ENCODE data around the gene OR13C5. TPM values are rescaled to one million over a fixed set of nuclear protein-coding genes. Genes with fewer than 3 reads are reported as not detected.

OR13C5 gene
- polyA plus RNA-seq, 5 donors = 0.19 TPM; not detected in 4

GRCh38 chr9:104555521-104555920 is 43.7 kb downstream of the OR13C5 start:
- no peak for DNase-seq

DNA sequence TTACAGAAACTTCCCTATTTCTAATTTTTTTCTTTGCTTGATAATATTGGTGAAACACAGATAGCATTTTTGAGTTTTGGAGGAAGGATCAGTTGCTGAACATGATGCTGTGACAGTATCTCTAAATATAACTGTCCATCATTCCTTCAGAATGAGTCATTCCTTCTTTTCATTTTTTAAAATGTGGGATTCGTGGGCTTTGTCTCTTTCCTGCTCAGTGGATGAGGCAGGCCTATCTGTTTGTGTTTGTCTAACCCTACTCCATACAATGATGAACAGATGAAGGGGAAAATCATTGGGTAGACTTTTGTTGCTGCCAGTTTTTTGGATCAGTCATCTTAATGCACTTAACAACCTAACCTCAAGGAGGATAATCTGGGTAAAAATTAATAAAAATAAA is 46.0 kb downstream of the OR13C5 start:
- no peak for DNase-seq

Other genes with a start within 250 kb of the OR13C5 start
- not detected for gene OR13F1, start 95.2 kb downstream of the OR13C5 start, polyA plus RNA-seq (ENCODE audit: insufficient read depth in 1 of 5, insufficient read length in 5 of 5, low replicate concordance in 1 of 5)
- gene OR13C4, start 72.2 kb downstream of the OR13C5 start, polyA plus RNA-seq (ENCODE audit: insufficient read depth in 1 of 5, insufficient read length in 5 of 5, low replicate concordance in 1 of 5) = not detected
- gene OR13C3, start 62.6 kb downstream of the OR13C5 start, polyA plus RNA-seq (ENCODE audit: insufficient read depth in 1 of 5, insufficient read length in 5 of 5, low replicate concordance in 1 of 5) = not detected
- not detected for gene OR13C8, start 30.2 kb downstream of the OR13C5 start, polyA plus RNA-seq (ENCODE audit: insufficient read depth in 1 of 5, insufficient read length in 5 of 5, low replicate concordance in 1 of 5)
- under 1 TPM in 1 of 5 donors, not detected in 4; 0.27 TPM for gene OR13C2, start 6.2 kb upstream of the OR13C5 start, polyA plus RNA-seq (ENCODE audit: insufficient read depth in 1 of 5, insufficient read length in 5 of 5, low replicate concordance in 1 of 5)
- not detected for gene OR13C9, start 18.8 kb upstream of the OR13C5 start, polyA plus RNA-seq (ENCODE audit: insufficient read depth in 1 of 5, insufficient read length in 5 of 5, low replicate concordance in 1 of 5)
- gene OR13D1, start 95.1 kb upstream of the OR13C5 start, polyA plus RNA-seq (ENCODE audit: insufficient read depth in 1 of 5, insufficient read length in 5 of 5, low replicate concordance in 1 of 5) = not detected
- 10 to 100 TPM; 42.7 to 64.9 (median 49.4) TPM for gene NIPSNAP3A, start 148.3 kb upstream of the OR13C5 start, polyA plus RNA-seq (ENCODE audit: insufficient read depth in 1 of 5, insufficient read length in 5 of 5, low replicate concordance in 1 of 5)
- gene NIPSNAP3B, start 164.7 kb upstream of the OR13C5 start, polyA plus RNA-seq (ENCODE audit: insufficient read depth in 1 of 5, insufficient read length in 5 of 5, low replicate concordance in 1 of 5) = 10 to 100 TPM; 10.4 to 17.0 (median 13.3) TPM